SK-N-SH (cell line): ENCODE measurements around the gene MND1.

Experiments used
- CHD2 ChIP-seq: fragments of 150-350 bp; IDR thresholded peaks from 2 replicates; pipeline ENCODE4 v1.6.1; 2018; ENCODE audit warnings: low read length; ENCODE audit not compliant: partially characterized antibody
- GABPA ChIP-seq: IDR thresholded peaks from 2 replicates; pipeline ENCODE4 v1.4.0; 2012; ENCODE audit warnings: low read depth, mild to moderate bottlenecking
- JUND ChIP-seq: IDR thresholded peaks from 2 replicates; pipeline ENCODE4 v1.4.0; 2012
- MXI1 ChIP-seq: IDR thresholded peaks from 2 replicates; pipeline ENCODE4 v1.6.1; 2012; ENCODE audit warnings: mild to moderate bottlenecking, low read depth, low read length, improper control_type of control experiment
- POLR2AphosphoS5 ChIP-seq: IDR thresholded peaks from 2 replicates; pipeline ENCODE4 v1.6.1; 2012; ENCODE audit warnings: low read depth, low read length
- REST ChIP-seq: IDR thresholded peaks from 2 replicates; pipeline ENCODE4 v1.6.1; 2012; ENCODE audit warnings: mild to moderate bottlenecking, low read depth, low read length, moderate library complexity
- TAF1 ChIP-seq: IDR thresholded peaks from 2 replicates; pipeline ENCODE4 v1.6.1; 2012; ENCODE audit warnings: low read depth, mild to moderate bottlenecking, low read length, moderate library complexity, borderline replicate concordance
- YY1 ChIP-seq: IDR thresholded peaks from 2 replicates; pipeline ENCODE4 v1.4.0; 2012; ENCODE audit warnings: low read depth, mild to moderate bottlenecking
- TF ChIP-seq, protein P1 (sequence below): fragments of 200-600 bp; sonication (generic); IDR thresholded peaks from 2 replicates; pipeline ENCODE4 v1.6.1; 2017; ENCODE audit warnings: antibody characterized with exemption, mild to moderate bottlenecking, moderate library complexity

GRCh38 chr4:153407906-153408305 lies 63.4 kb downstream of the MND1 start:
- no peak for TF ChIP-seq GABPA
- TF ChIP-seq, protein P1, sequence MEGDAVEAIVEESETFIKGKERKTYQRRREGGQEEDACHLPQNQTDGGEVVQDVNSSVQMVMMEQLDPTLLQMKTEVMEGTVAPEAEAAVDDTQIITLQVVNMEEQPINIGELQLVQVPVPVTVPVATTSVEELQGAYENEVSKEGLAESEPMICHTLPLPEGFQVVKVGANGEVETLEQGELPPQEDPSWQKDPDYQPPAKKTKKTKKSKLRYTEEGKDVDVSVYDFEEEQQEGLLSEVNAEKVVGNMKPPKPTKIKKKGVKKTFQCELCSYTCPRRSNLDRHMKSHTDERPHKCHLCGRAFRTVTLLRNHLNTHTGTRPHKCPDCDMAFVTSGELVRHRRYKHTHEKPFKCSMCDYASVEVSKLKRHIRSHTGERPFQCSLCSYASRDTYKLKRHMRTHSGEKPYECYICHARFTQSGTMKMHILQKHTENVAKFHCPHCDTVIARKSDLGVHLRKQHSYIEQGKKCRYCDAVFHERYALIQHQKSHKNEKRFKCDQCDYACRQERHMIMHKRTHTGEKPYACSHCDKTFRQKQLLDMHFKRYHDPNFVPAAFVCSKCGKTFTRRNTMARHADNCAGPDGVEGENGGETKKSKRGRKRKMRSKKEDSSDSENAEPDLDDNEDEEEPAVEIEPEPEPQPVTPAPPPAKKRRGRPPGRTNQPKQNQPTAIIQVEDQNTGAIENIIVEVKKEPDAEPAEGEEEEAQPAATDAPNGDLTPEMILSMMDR, result no peak
- TF ChIP-seq POLR2AphosphoS5, result no peak
- TF ChIP-seq JUND, result no peak
- no peak for TF ChIP-seq TAF1
- TF ChIP-seq CHD2, result no peak
- TF ChIP-seq REST, result no peak
- no peak for TF ChIP-seq MXI1
- no peak for TF ChIP-seq YY1
